K562 (cell line): ENCODE measurements around the gene TMIGD1. TPM values are rescaled to one million over a fixed set of nuclear protein-coding genes. Genes with fewer than 3 reads are reported as not detected.
A peak's percentile ranks its signal among the peaks of the same experiment; 100 is the strongest.

Source experiments
- ATAC-seq: fragments of 200-7000 bp; cut with Tn5 transposase; 3 replicates; pipeline ENCODE4 v1.9.1; 2020; ENCODE audit warnings: moderate library complexity
- BruUV-seq: library from RNA; stranded (reverse); fragments of 400-500 nt; replicated peaks from 2 replicates; lab custom pipeline; 2021; lab: Mats Ljungman, UMichigan
- CTCF ChIA-PET: fragments of 300-600 bp; formaldehyde crosslinking; extraction: SDS; loops from one replicate; lab custom pipeline; 2021; ENCODE audit warnings: low intra/inter-chr PET ratio; lab: Yijun Ruan, JAX
- POLR2A ChIA-PET: fragments of 300-600, 350-650 bp; sonication (Branson Sonifier 250); formaldehyde crosslinking; extraction: SDS; loops from one replicate; lab custom pipeline; 2021; ENCODE audit warnings: antibody characterized with exemption, inconsistent platforms; lab: Yijun Ruan, JAX
- DNase-seq, 4 experiments: peaks; one replicate each; pipeline versions ENCODE4 v3.0.0 to v3.0.0-alpha.2; 2011 to 2018; ENCODE audit warnings: low spot score in 3 of 4, mixed read lengths in 3 of 4; ENCODE audit errors: extremely low read depth in 1 of 4
- FAIRE-seq: peaks from 2 replicates; lab custom pipeline; 2011; peaks lifted over from hg19 to GRCh38; lab: Jason Lieb, UNC
- H2AFZ ChIP-seq: 2 replicates; pipeline ENCODE4 v1.6.0; 2011; ENCODE audit warnings: low read depth, low read length, control low read depth, inconsistent platforms
- H3K27ac ChIP-seq: fragments of 200-600 bp; 3 replicates; pipeline ENCODE4 v1.8.0; 2011; ENCODE audit warnings: low read depth, mild to moderate bottlenecking, control low read depth, inconsistent platforms, low read length, moderate library complexity, mixed read lengths; ENCODE audit errors: extremely low read depth
- H3K27me3 ChIP-seq, 2 experiments: fragments of 300-600 bp in 1 of 2; 2 replicates in 1 of 2; 3 replicates in 1 of 2; pipeline versions ENCODE4 v1.6.0 to v1.8.0; 2011; ENCODE audit warnings: inconsistent platforms in 2 of 2, low read length in 2 of 2, mild to moderate bottlenecking in 1 of 2, mixed read lengths in 1 of 2, moderate library complexity in 1 of 2; ENCODE audit not compliant: control insufficient read depth in 2 of 2, insufficient read depth in 2 of 2
- H3K36me3 ChIP-seq: fragments of 300-600 bp; 3 replicates; pipeline ENCODE4 v1.8.0; 2011; ENCODE audit warnings: mild to moderate bottlenecking, low read length, inconsistent platforms; ENCODE audit not compliant: control insufficient read depth, insufficient read depth
- H3K4me1 ChIP-seq, 2 experiments: fragments of 200-600 bp in 1 of 2; replicated peaks in 1 of 2; 2 replicates in 1 of 2; 3 replicates in 1 of 2; pipeline versions ENCODE4 v1.5.1 to v1.8.0; 2011; ENCODE audit warnings: inconsistent platforms in 2 of 2, low read length in 2 of 2, mild to moderate bottlenecking in 1 of 2, mixed read lengths in 1 of 2, moderate library complexity in 1 of 2; ENCODE audit not compliant: control insufficient read depth in 2 of 2, insufficient read depth in 2 of 2
- H3K4me2 ChIP-seq: 2 replicates; pipeline ENCODE4 v1.6.1; 2011; ENCODE audit warnings: low read length, control low read depth, inconsistent platforms, mixed read lengths; ENCODE audit not compliant: insufficient read depth
- H3K4me3 ChIP-seq: fragments of 200-600 bp; sonication (generic), shearing (Covaris generic); 2 replicates; pipeline ENCODE4 v1.5.1; 2016; ENCODE audit warnings: control low read depth, inconsistent platforms
- H3K79me2 ChIP-seq: fragments of 200-600 bp; 3 replicates; pipeline ENCODE4 v1.8.0; 2011; ENCODE audit warnings: low read length, inconsistent platforms; ENCODE audit not compliant: control insufficient read depth, insufficient read depth
- H3K9ac ChIP-seq, 2 experiments: 2 replicates each; pipeline versions ENCODE4 v1.6.0 to v1.6.1; 2011; ENCODE audit warnings: low read depth in 2 of 2, low read length in 2 of 2, control low read depth in 1 of 2, inconsistent platforms in 1 of 2, mild to moderate bottlenecking in 1 of 2, mixed read lengths in 1 of 2; ENCODE audit not compliant: insufficient read depth in 1 of 2
- H3K9me1 ChIP-seq: one replicate; pipeline ENCODE4 v1.6.0; 2011; ENCODE audit warnings: inconsistent platforms, mild to moderate bottlenecking, low read length, moderate library complexity; ENCODE audit not compliant: control insufficient read depth, insufficient read depth
- H3K9me3 ChIP-seq: replicated peaks from 2 replicates; pipeline ENCODE4 v1.5.1; 2011; ENCODE audit warnings: low read depth, low read length, inconsistent platforms; ENCODE audit not compliant: control insufficient read depth, insufficient read depth
- H4K20me1 ChIP-seq: replicated peaks from 2 replicates; pipeline ENCODE4 v1.6.1; 2011; ENCODE audit warnings: low read length, inconsistent platforms, mixed read lengths; ENCODE audit not compliant: control insufficient read depth, insufficient read depth
- BHLHE40 ChIP-seq: IDR thresholded peaks from 2 replicates; pipeline ENCODE4 v1.6.1; 2011; ENCODE audit warnings: low read length, improper control_type of control experiment
- CREM ChIP-seq: IDR thresholded peaks from 2 replicates; pipeline ENCODE4 v1.6.1; 2014; ENCODE audit warnings: antibody characterized with exemption, low read depth
- ELK1 ChIP-seq: sonication (generic); formaldehyde crosslinking; IDR thresholded peaks from 2 replicates; pipeline ENCODE4 v1.8.1; 2022; ENCODE audit warnings: missing genetic modification reagents
- EWSR1 ChIP-seq: fragments of 450-650 bp; IDR thresholded peaks from 2 replicates; pipeline ENCODE4 v1.6.1; 2018; ENCODE audit warnings: borderline replicate concordance, mild to moderate bottlenecking, low read depth, moderate library complexity; ENCODE audit not compliant: partially characterized antibody
- FOXA1 ChIP-seq: fragments of 450-650 bp; IDR thresholded peaks from 2 replicates; pipeline ENCODE4 v1.6.1; 2016; ENCODE audit warnings: mild to moderate bottlenecking, borderline replicate concordance
- MEIS2 ChIP-seq: fragments of 450-650 bp; IDR thresholded peaks from 2 replicates; pipeline ENCODE4 v1.6.1; 2014; ENCODE audit warnings: mild to moderate bottlenecking; ENCODE audit not compliant: partially characterized antibody
- NCOA2 ChIP-seq, 2 experiments: fragments of 450-650 bp; IDR thresholded peaks; 2 replicates each; pipeline ENCODE4 v1.6.1; 2018; ENCODE audit warnings: mild to moderate bottlenecking in 2 of 2, moderate library complexity in 1 of 2; ENCODE audit not compliant: partially characterized antibody in 2 of 2
- SAFB2 ChIP-seq: fragments of 200-400 bp; formaldehyde crosslinking; IDR thresholded peaks from 2 replicates; pipeline ENCODE4 v1.6.1; 2018; ENCODE audit warnings: borderline replicate concordance, low read length, low read depth, moderate library complexity; ENCODE audit not compliant: severe bottlenecking
- SRSF9 ChIP-seq: fragments of 200-400 bp; formaldehyde crosslinking; IDR thresholded peaks from 2 replicates; pipeline ENCODE4 v1.6.1; 2017; ENCODE audit warnings: low read depth, low read length, borderline replicate concordance
- XRCC5 ChIP-seq: fragments of 200-400 bp; formaldehyde crosslinking; IDR thresholded peaks from 2 replicates; pipeline ENCODE4 v1.6.1; 2017; ENCODE audit warnings: low read depth, mild to moderate bottlenecking, low read length
- ZNF121 ChIP-seq: sonication (generic); formaldehyde crosslinking; conservative IDR thresholded peaks from 2 replicates; pipeline ENCODE4 v1.8.0; 2022; ENCODE audit warnings: missing genetic modification reagents
- WGBS: fragments of 100-300 bp; shearing (Covaris generic); methylation state at CpG from one replicate; pipeline ENCODE4 v1.1.6; 2016; ENCODE audit warnings: low coverage, mixed read lengths; ENCODE audit not compliant: insufficient coverage; ENCODE audit errors: missing lambda C conversion rate; 5-methylcytosine and 5-hydroxymethylcytosine counted together
- in situ Hi-C: fragments of 300-500 bp; cut with MboI; formaldehyde crosslinking; loops from 4 replicates; pipeline ENCODE4 v1.15.0; 2018; ENCODE audit warnings: inconsistent platforms, mixed read lengths
- intact Hi-C: fragments of 100-400 bp; cut with micrococcal nuclease; formaldehyde crosslinking; loops from 2 replicates; pipeline ENCODE4 v1.14.2; 2022
- polyA plus RNA-seq, 8 experiments: library from polyadenylated mRNA; depleted of rRNA in 4 of 8; stranded (reverse) in 5 of 8; unstranded in 3 of 8; fragments of >200 nt; fragmentation: Nextera tagmentation in 2 of 8; fragmentation: Illumina TruSeq in 1 of 8; extraction: Ambion mirVana in 2 of 8; extraction: Trizol in 1 of 8; gene quantifications; 2 replicates each; pipeline versions ENCODE4 v1.2.1 to v1.2.3, GENCODE V29; 2011 to 2014; ENCODE audit warnings: inconsistent platforms in 1 of 8, missing spikeins in 1 of 8
- total RNA-seq, 7 experiments: library from RNA; depleted of rRNA in 6 of 7; stranded (reverse); fragments of >200 nt in 6 of 7; fragmentation: Illumina TruSeq in 2 of 7; extraction: Trizol in 2 of 7; gene quantifications; 2 replicates each; pipeline versions ENCODE4 v1.2.1 to v1.2.3, GENCODE V29; 2011 to 2021; ENCODE audit warnings: low replicate concordance in 1 of 7
- TF ChIP-seq, protein P1 (sequence below): fragments of 250-450 bp; sonication (Bioruptor Pico); IDR thresholded peaks from 2 replicates; pipeline ENCODE4 v1.6.1; 2021; ENCODE audit warnings: mild to moderate bottlenecking
- TF ChIP-seq, protein P2 (sequence below): fragments of 450-650 bp; formaldehyde crosslinking; conservative IDR thresholded peaks from 2 replicates; pipeline ENCODE4 v1.4.0; 2022; ENCODE audit warnings: mild to moderate bottlenecking, missing genetic modification characterization
- TF ChIP-seq, protein P3 (sequence below): fragments of 450-650 bp; conservative IDR thresholded peaks from 2 replicates; pipeline ENCODE4 v1.6.1; 2016; ENCODE audit warnings: missing genetic modification characterization, low read depth, mild to moderate bottlenecking, missing compliant biosample characterization, moderate library complexity
- TF ChIP-seq, protein P4 (sequence below): fragments of 250-450 bp; sonication (Bioruptor Pico); IDR thresholded peaks from 2 replicates; pipeline ENCODE4 v1.5.0; 2021; ENCODE audit warnings: mild to moderate bottlenecking, moderate library complexity

The TMIGD1 gene
- total and polyA plus RNA-seq, 9 of the 15 experiments (the other 6 are each of a cell fraction or from before 2014, with no cell fraction given), result not detected

- intact Hi-C loops, result no loop called here
- TF ChIP-seq, protein P1, sequence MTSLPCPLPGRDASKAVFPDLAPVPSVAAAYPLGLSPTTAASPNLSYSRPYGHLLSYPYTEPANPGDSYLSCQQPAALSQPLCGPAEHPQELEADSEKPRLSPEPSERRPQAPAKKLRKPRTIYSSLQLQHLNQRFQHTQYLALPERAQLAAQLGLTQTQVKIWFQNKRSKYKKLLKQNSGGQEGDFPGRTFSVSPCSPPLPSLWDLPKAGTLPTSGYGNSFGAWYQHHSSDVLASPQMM (CRISPR knock-in tag), result no peak
- TF ChIP-seq FOXA1 (no peak), SAFB2 (no peak), XRCC5 (no peak), BHLHE40 (no peak), NCOA2 (IDR thresholded peaks at IDR 0.05; ENCODE audit: partially characterized antibody in 2 of 2) (no peak), SRSF9 (no peak), MEIS2 (peak; percentile 80), ELK1 (CRISPR knock-in tag) (no peak), CREM (no peak), EWSR1 (no peak), ZNF121 (no peak)
- TF ChIP-seq, protein P2, sequence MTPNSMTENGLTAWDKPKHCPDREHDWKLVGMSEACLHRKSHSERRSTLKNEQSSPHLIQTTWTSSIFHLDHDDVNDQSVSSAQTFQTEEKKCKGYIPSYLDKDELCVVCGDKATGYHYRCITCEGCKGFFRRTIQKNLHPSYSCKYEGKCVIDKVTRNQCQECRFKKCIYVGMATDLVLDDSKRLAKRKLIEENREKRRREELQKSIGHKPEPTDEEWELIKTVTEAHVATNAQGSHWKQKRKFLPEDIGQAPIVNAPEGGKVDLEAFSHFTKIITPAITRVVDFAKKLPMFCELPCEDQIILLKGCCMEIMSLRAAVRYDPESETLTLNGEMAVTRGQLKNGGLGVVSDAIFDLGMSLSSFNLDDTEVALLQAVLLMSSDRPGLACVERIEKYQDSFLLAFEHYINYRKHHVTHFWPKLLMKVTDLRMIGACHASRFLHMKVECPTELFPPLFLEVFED (CRISPR knock-in tag), result no peak
- TF ChIP-seq, protein P3, sequence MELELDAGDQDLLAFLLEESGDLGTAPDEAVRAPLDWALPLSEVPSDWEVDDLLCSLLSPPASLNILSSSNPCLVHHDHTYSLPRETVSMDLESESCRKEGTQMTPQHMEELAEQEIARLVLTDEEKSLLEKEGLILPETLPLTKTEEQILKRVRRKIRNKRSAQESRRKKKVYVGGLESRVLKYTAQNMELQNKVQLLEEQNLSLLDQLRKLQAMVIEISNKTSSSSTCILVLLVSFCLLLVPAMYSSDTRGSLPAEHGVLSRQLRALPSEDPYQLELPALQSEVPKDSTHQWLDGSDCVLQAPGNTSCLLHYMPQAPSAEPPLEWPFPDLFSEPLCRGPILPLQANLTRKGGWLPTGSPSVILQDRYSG (tag), result no peak
- TF ChIP-seq, protein P4, sequence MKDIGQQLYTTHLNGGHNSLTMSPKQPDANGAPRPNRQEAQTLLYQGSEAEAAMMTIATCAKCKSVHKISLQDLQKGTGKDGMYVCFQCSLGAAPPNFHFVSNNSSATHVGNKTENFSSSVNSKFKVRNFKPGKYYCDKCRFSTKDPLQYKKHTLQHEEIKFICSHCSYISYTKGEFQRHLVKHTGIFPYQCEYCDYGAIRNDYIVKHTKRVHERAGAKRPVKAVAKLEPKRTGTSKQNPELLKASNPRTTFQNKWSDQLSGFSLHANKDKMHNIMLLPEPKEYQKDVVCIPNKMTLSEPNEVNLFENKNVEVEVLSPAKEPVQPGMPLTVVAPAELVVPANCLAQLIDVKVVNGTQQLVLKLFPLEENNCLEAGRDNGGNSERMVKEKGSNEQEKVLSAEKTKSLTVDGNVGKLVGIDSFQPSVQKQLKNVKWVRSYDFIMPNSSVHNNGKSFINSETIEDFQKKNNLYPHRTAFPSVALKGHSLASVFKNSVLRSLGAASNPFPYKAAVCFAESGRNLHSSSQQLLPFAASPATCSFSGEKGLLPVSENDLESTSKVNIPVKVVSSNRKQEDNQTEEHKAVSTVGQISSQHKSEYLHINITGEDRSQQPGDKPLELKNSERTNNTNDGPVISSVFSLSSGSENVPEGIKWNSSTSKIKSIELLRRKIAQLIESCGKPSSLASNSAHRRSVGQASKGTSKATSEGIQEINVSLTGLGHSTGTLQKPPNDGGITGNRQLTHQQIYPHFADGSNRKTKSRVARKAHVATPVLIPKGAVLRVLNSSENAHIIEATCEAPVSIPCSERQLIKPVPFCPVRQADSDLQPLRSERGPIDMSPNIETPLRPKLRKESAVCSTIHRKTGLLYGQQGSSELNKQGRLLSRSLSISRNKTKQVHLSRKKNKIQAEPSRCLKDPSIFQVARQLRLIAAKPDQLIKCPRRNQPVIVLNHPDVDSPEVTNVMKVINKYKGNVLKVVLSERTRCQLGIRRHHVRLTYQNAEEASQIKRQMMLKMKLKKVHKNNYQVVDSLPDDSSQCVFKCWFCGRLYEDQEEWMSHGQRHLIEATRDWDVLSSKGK (CRISPR knock-in tag), result no peak
These were observed 9.1 kb downstream of the TMIGD1 start for GRCh38 chr17:30324723-30325122.

More at GRCh38 chr17:30324723-30325122, 9.1 kb downstream of the TMIGD1 start:
- H3K9ac ChIP-seq, result no peak overlapping the region
- DNase-seq (no peak), FAIRE-seq (no peak), ATAC-seq (no peak)
- no peaks in the 10 kb centered on the region for H3K79me2 ChIP-seq
- in situ Hi-C loops, result loop anchor here (25.0 kb wide), 1 partner anchor 388 kb away; no protein-coding TSS in a partner anchor
- H3K4me3 ChIP-seq, result no peak overlapping the region
- ChIA-PET CTCF (no interaction called here), POLR2A (interaction anchor here (0.6 to 1.1 kb wide), 2 partner anchors 9 to 30 kb away, joined by 3 read pairs; no protein-coding TSS in a partner anchor)
- H3K36me3 ChIP-seq, result no peaks in the 10 kb centered on the region
- H4K20me1 ChIP-seq, result no peaks in the 10 kb centered on the region
- BruUV-seq, result no TSS peak
- peak overlapping the region; percentile 28; the same call in 1 of the 2 replicates for H2AFZ ChIP-seq
- peaks cover 0 to 17% of the 10 kb centered on the region in 2 experiments; a peak in 3 of 5 replicates for H3K4me1 ChIP-seq
- H3K9me3 ChIP-seq, result no peaks in the 10 kb centered on the region
- H3K27ac ChIP-seq, result no peak overlapping the region
- H3K4me2 ChIP-seq, result no peak overlapping the region
- H3K9me1 ChIP-seq, result no peaks in the 10 kb centered on the region
- WGBS, result 3% methylated on average over 7 of the region's 7 CpGs
- H3K27me3 ChIP-seq, result peaks cover 0 to 4% of the 10 kb centered on the region in 2 experiments; a peak in 2 of 5 replicates
